ENCODE measurements around the gene DEPDC1B. TPM values are rescaled to one million over a fixed set of nuclear protein-coding genes. Genes with fewer than 3 reads are reported as not detected.
"Not testable (repeated sequence)": the region's sequence is repeated elsewhere in the genome, so short reads cannot be mapped to it uniquely, and the experiment has no call there.

Gene DEPDC1B
- polyA plus RNA-seq, 2 donors = 2.3 to 2.9 TPM

DNA sequence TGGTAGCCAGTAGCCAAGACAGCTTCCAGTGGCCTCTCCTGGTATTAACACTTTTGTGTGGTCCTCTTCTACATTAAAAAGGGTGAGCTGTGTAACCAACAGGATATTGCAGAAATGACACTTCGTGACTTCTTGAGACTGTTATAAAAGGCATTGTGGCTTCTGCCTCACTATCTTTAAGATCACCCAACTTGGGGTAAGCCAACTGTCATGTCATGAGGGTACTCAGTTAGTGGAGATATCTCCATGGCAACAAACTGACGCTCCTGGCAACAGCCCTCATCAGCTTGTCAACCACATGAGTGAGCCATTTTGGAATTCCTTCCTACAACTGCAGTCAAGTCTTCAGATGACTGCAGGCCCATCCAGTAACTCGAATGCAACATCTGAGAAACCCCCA is 121.7 kb downstream of the DEPDC1B start:
- no peaks in the 10 kb centered on the region for H3K4me1 ChIP-seq (ENCODE audit: control insufficient read depth in 2 of 2, insufficient read depth in 2 of 2, low read length in 1 of 2)
- no peaks in the 10 kb centered on the region for H3K9me3 ChIP-seq (ENCODE audit: control insufficient read depth in 2 of 2, insufficient read depth in 1 of 2, low read depth in 1 of 2, low read length in 1 of 2)
- H3K27ac ChIP-seq (ENCODE audit: low read depth in 2 of 2, low read length in 1 of 2) = no peak overlapping the region
- H3K36me3 ChIP-seq (ENCODE audit: control insufficient read depth in 2 of 2, insufficient read depth in 2 of 2, low read length in 1 of 2) = no peaks in the 10 kb centered on the region
- no peak overlapping the region for H3K4me3 ChIP-seq (ENCODE audit: low read depth in 1 of 2, low read length in 2 of 2)
- H3K27me3 ChIP-seq (ENCODE audit: control insufficient read depth in 1 of 2, insufficient read depth in 2 of 2, low read length in 2 of 2) = no peaks in the 10 kb centered on the region
- 83% methylated on average over 3 of the region's 3 CpGs for WGBS, 2 donors

DNA sequence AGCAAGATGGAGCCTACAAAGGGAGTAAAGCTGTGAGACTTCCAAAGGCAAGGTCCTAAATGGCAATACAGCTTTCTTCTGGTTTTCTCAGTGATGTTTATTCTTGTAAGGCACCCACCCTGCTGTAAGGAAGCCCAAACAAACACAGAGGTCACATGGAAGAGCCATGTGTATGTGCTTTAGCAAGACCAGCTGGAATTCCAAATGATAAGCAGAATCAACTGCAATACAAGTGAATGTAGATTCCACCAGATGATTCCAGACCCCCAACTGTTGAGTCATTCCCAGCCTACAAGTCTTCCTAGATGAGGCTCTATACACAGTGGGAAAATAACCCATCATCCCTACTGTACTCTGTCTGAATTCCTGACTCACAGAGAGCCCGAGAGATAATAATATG is 122.8 kb downstream of the DEPDC1B start:
- Histone ChIP-seq H3K36me3 (ENCODE audit: control insufficient read depth in 2 of 2, insufficient read depth in 2 of 2, low read length in 1 of 2) (no peaks in the 10 kb centered on the region), H3K4me3 (ENCODE audit: low read depth in 1 of 2, low read length in 2 of 2) (no peak overlapping the region), H3K9me3 (ENCODE audit: control insufficient read depth in 2 of 2, insufficient read depth in 1 of 2, low read depth in 1 of 2, low read length in 1 of 2) (no peaks in the 10 kb centered on the region), H3K27me3 (ENCODE audit: control insufficient read depth in 1 of 2, insufficient read depth in 2 of 2, low read length in 2 of 2) (no peaks in the 10 kb centered on the region), H3K27ac (ENCODE audit: low read depth in 2 of 2, low read length in 1 of 2) (no peak overlapping the region), H3K4me1 (ENCODE audit: control insufficient read depth in 2 of 2, insufficient read depth in 2 of 2, low read length in 1 of 2) (no peaks in the 10 kb centered on the region)
- WGBS, 2 donors = 96 to 97% methylated on average over 1 of the region's 1 CpG

DNA sequence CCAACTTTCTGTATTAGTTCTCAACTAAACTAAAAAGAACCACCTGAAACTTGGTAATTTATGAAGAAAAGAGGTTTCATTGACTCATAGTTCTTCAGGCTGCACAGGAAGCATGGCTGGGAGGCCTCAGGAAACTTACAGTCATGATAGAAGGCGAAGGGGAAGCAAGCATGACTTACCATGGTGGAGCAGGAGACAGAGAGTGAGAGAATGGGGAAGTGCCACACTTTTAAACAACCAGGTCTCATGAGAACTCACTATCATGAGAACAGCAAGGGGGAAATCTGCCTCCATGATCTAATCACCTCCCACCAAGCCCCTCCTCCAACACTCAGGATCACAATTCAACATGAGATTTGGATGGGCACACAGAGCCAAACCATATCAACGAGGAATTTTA is 123.5 kb downstream of the DEPDC1B start:
- Histone ChIP-seq H3K4me3 (ENCODE audit: low read depth in 1 of 2, low read length in 2 of 2) (no peak overlapping the region), H3K9me3 (ENCODE audit: control insufficient read depth in 2 of 2, insufficient read depth in 1 of 2, low read depth in 1 of 2, low read length in 1 of 2) (no peaks in the 10 kb centered on the region), H3K36me3 (ENCODE audit: control insufficient read depth in 2 of 2, insufficient read depth in 2 of 2, low read length in 1 of 2) (no peaks in the 10 kb centered on the region), H3K27ac (ENCODE audit: low read depth in 2 of 2, low read length in 1 of 2) (no peak overlapping the region), H3K27me3 (ENCODE audit: control insufficient read depth in 1 of 2, insufficient read depth in 2 of 2, low read length in 2 of 2) (no peaks in the 10 kb centered on the region), H3K4me1 (ENCODE audit: control insufficient read depth in 2 of 2, insufficient read depth in 2 of 2, low read length in 1 of 2) (no peaks in the 10 kb centered on the region)
- WGBS, 2 donors = 83 to 92% methylated on average over 2 of the region's 2 CpGs

DNA sequence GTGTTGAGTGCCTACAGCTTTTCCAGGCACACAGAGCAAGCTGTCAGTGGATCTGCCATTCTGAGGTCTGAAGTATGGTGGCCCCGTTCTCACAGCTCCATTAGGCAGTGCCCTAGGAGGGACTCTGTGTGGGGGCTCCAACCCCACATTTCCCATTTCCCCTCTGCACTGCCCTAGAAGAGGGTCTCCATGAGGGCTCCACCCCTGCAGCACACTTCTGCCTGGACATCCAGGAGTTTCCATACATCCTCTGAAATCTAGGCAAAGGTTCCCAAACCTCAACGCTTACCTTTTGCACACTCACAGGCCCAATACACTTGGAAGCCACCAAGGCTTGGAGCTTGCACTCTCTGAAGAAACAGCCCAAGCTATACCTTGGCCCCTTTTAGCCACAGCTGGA is 131.3 kb downstream of the DEPDC1B start:
- Histone ChIP-seq H3K9me3 (ENCODE audit: control insufficient read depth in 2 of 2, insufficient read depth in 1 of 2, low read depth in 1 of 2, low read length in 1 of 2) (peaks cover 4 to 6% of the 10 kb centered on the region in 2 donors), H3K27ac (ENCODE audit: low read depth in 2 of 2, low read length in 1 of 2) (no peak overlapping the region), H3K4me3 (ENCODE audit: low read depth in 1 of 2, low read length in 2 of 2) (no peak overlapping the region), H3K36me3 (ENCODE audit: control insufficient read depth in 2 of 2, insufficient read depth in 2 of 2, low read length in 1 of 2) (peaks cover 0 to 2% of the 10 kb centered on the region in 2 donors), H3K27me3 (ENCODE audit: control insufficient read depth in 1 of 2, insufficient read depth in 2 of 2, low read length in 2 of 2) (no peaks in the 10 kb centered on the region), H3K4me1 (ENCODE audit: control insufficient read depth in 2 of 2, insufficient read depth in 2 of 2, low read length in 1 of 2) (no peaks in the 10 kb centered on the region)
- WGBS, 2 donors = 98 to 99% methylated on average over 2 of the region's 2 CpGs

DNA sequence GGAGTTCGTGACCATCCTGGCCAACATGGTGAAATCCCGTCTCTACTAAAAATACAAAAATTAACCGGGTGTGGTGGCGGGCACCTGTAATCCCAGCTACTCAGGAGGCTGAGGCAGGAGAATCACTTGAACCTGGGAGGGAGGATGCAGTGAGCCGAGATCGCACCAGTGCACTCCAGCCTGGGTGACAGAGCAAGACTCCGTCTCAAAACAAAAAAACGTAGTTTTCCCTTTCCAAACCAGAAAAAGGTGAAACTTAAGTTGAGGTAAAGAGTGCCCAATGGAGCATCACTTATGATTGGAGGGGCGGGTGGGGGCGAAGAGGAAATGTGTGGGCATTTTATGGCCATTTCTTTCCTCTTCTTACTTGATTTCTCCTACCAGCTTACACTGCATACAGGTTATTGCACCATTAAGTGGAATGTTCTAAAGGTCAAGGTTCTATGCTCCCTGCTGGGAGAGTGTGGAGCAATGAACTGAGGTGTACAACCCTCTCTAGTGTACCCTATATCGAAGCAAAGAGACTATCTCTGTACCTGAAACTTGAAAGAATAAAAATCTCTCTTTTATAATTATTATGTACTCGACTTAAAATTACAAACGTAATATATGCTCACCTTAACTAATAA is 136.2 kb downstream of the DEPDC1B start:
- WGBS, 2 donors = 93 to 94% methylated on average over 13 of the region's 13 CpGs
- Histone ChIP-seq H3K4me1 (ENCODE audit: control insufficient read depth in 2 of 2, insufficient read depth in 2 of 2, low read length in 1 of 2) (no peaks in the 10 kb centered on the region), H3K36me3 (ENCODE audit: control insufficient read depth in 2 of 2, insufficient read depth in 2 of 2, low read length in 1 of 2) (peaks cover 0 to 2% of the 10 kb centered on the region in 2 donors), H3K9me3 (ENCODE audit: control insufficient read depth in 2 of 2, insufficient read depth in 1 of 2, low read depth in 1 of 2, low read length in 1 of 2) (peaks cover 2 to 5% of the 10 kb centered on the region in 2 donors), H3K4me3 (ENCODE audit: low read depth in 1 of 2, low read length in 2 of 2) (no peak overlapping the region), H3K27ac (ENCODE audit: low read depth in 2 of 2, low read length in 1 of 2) (no peak overlapping the region), H3K27me3 (ENCODE audit: control insufficient read depth in 1 of 2, insufficient read depth in 2 of 2, low read length in 2 of 2) (no peaks in the 10 kb centered on the region)

DNA sequence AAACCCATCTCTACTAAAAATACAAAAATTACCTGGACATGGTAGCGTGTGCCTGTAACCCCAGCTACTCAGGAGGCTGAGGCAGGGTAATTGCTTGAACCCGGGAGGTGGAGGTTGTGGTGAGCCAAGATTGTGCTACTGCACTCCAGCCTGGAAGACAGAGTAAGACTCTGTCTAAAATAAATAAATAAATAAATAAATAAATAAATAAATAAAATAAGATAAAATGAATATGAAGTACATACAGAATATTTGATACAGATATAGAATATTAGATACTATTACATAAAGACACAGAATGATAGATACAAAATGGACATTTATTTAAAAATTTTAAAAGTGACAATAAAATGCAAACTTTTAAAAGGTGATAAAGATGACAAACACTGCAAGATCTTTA is 146.7 kb downstream of the DEPDC1B start:
- not testable (repeated sequence) for H3K9me3 ChIP-seq (ENCODE audit: control insufficient read depth in 2 of 2, insufficient read depth in 1 of 2, low read depth in 1 of 2, low read length in 1 of 2); H3K4me3 ChIP-seq (ENCODE audit: low read depth in 1 of 2, low read length in 2 of 2); H3K27ac ChIP-seq (ENCODE audit: low read depth in 2 of 2, low read length in 1 of 2); H3K4me1 ChIP-seq (ENCODE audit: control insufficient read depth in 2 of 2, insufficient read depth in 2 of 2, low read length in 1 of 2); H3K36me3 ChIP-seq (ENCODE audit: control insufficient read depth in 2 of 2, insufficient read depth in 2 of 2, low read length in 1 of 2); H3K27me3 ChIP-seq (ENCODE audit: control insufficient read depth in 1 of 2, insufficient read depth in 2 of 2, low read length in 2 of 2)
- 90 to 97% methylated on average over 2 of the region's 2 CpGs for WGBS, 2 donors

DNA sequence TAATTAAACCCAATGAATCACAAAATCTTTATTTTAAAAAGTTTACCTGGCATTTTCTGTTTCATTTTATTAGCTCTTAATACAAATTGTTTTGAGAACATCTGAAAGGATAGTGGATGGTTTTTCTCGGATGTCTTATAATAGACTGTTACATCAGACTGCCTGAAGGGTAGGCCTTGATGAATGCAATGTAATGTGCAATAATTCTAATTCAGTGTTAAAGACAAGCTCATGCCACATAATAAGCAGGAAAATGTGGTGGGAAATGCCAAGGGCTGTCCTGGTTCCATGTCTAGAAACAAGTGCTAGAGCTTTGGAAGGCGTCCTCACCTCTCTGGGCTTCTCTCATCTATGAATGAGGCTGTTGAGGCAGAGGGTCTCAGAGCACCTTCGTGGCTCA is 148.1 kb downstream of the DEPDC1B start:
- H3K36me3 ChIP-seq (ENCODE audit: control insufficient read depth in 2 of 2, insufficient read depth in 2 of 2, low read length in 1 of 2) = no peaks in the 10 kb centered on the region
- WGBS, 2 donors = 75 to 78% methylated on average over 3 of the region's 3 CpGs
- no peak overlapping the region for H3K27ac ChIP-seq (ENCODE audit: low read depth in 2 of 2, low read length in 1 of 2)
- no peaks in the 10 kb centered on the region for H3K9me3 ChIP-seq (ENCODE audit: control insufficient read depth in 2 of 2, insufficient read depth in 1 of 2, low read depth in 1 of 2, low read length in 1 of 2)
- no peak overlapping the region for H3K4me3 ChIP-seq (ENCODE audit: low read depth in 1 of 2, low read length in 2 of 2)
- H3K4me1 ChIP-seq (ENCODE audit: control insufficient read depth in 2 of 2, insufficient read depth in 2 of 2, low read length in 1 of 2) = no peaks in the 10 kb centered on the region
- no peaks in the 10 kb centered on the region for H3K27me3 ChIP-seq (ENCODE audit: control insufficient read depth in 1 of 2, insufficient read depth in 2 of 2, low read length in 2 of 2)

DNA sequence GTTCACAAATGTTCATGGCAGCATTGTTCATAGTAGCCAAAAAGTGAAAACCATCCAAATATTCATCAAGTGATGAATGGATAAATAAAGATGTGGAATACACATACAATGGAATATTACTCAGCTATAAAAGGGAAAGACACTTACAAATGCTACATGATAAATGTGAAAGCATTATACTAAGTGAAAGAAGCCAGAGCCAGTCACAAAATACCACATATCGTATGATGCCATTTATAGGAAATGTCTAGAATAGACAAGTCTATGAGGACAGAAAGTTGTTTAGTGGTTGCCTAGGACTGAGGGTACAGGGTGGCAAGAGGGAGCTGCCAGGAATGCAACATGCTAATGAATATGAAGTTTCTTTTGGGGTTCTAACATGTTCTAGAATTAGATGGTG is 148.7 kb downstream of the DEPDC1B start:
- no peak overlapping the region for H3K4me3 ChIP-seq (ENCODE audit: low read depth in 1 of 2, low read length in 2 of 2)
- no peak overlapping the region for H3K27ac ChIP-seq (ENCODE audit: low read depth in 2 of 2, low read length in 1 of 2)
- no peaks in the 10 kb centered on the region for H3K9me3 ChIP-seq (ENCODE audit: control insufficient read depth in 2 of 2, insufficient read depth in 1 of 2, low read depth in 1 of 2, low read length in 1 of 2)
- WGBS, 2 donors = 77 to 80% methylated on average over 1 of the region's 1 CpG
- no peaks in the 10 kb centered on the region for H3K36me3 ChIP-seq (ENCODE audit: control insufficient read depth in 2 of 2, insufficient read depth in 2 of 2, low read length in 1 of 2)
- H3K4me1 ChIP-seq (ENCODE audit: control insufficient read depth in 2 of 2, insufficient read depth in 2 of 2, low read length in 1 of 2) = no peaks in the 10 kb centered on the region
- H3K27me3 ChIP-seq (ENCODE audit: control insufficient read depth in 1 of 2, insufficient read depth in 2 of 2, low read length in 2 of 2) = no peaks in the 10 kb centered on the region

DNA sequence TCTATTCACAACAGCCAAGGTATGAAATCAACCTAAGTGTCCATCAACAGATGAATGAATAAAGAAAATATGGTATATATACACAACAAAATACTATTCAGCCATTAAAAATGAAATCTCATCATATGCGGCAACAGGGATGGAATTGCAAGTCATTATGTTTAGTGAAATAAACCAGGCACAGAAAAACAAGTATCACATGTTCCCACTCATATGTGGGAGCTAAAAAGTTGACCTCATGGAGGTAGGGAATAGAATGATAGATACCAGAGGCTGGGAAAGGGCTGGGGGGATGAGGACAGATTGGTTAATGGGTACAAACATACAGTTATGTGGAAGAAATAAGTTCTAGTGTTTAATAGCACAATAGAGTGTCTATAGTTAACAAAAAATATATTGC is 149.7 kb downstream of the DEPDC1B start:
- no peaks in the 10 kb centered on the region for H3K36me3 ChIP-seq (ENCODE audit: control insufficient read depth in 2 of 2, insufficient read depth in 2 of 2, low read length in 1 of 2)
- H3K9me3 ChIP-seq (ENCODE audit: control insufficient read depth in 2 of 2, insufficient read depth in 1 of 2, low read depth in 1 of 2, low read length in 1 of 2) = no peaks in the 10 kb centered on the region
- 97 to 99% methylated on average over 1 of the region's 1 CpG for whole genome bisulfite sequencing, 2 donors
- H3K4me1 ChIP-seq (ENCODE audit: control insufficient read depth in 2 of 2, insufficient read depth in 2 of 2, low read length in 1 of 2) = no peaks in the 10 kb centered on the region
- no peak overlapping the region for H3K27ac ChIP-seq (ENCODE audit: low read depth in 2 of 2, low read length in 1 of 2)
- no peak overlapping the region for H3K4me3 ChIP-seq (ENCODE audit: low read depth in 1 of 2, low read length in 2 of 2)
- no peaks in the 10 kb centered on the region for H3K27me3 ChIP-seq (ENCODE audit: control insufficient read depth in 1 of 2, insufficient read depth in 2 of 2, low read length in 2 of 2)

DNA sequence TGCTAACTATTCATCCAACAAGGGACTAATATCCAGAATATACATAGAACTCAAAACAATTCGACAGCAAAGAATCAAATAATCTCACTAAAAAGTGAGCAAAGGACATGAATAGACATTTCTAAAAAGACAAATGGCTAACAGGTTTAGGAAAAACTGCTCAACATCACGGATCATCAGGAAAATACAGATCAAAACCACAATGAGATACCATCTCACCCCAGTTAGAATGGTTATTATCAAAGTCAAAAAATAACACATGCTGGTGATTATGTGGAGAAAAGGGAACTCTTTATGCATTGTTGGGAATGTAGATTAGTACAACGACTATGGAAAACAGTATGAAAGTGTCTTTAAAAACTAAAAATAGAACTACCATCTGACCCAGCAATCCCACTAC is 150.1 kb downstream of the DEPDC1B start:
- no peak overlapping the region for H3K27ac ChIP-seq (ENCODE audit: low read depth in 2 of 2, low read length in 1 of 2)
- no peak overlapping the region for H3K4me3 ChIP-seq (ENCODE audit: low read depth in 1 of 2, low read length in 2 of 2)
- 65 to 71% methylated on average over 3 of the region's 3 CpGs for WGBS, 2 donors
- H3K4me1 ChIP-seq (ENCODE audit: control insufficient read depth in 2 of 2, insufficient read depth in 2 of 2, low read length in 1 of 2) = no peaks in the 10 kb centered on the region
- no peaks in the 10 kb centered on the region for H3K9me3 ChIP-seq (ENCODE audit: control insufficient read depth in 2 of 2, insufficient read depth in 1 of 2, low read depth in 1 of 2, low read length in 1 of 2)
- no peaks in the 10 kb centered on the region for H3K36me3 ChIP-seq (ENCODE audit: control insufficient read depth in 2 of 2, insufficient read depth in 2 of 2, low read length in 1 of 2)
- no peaks in the 10 kb centered on the region for H3K27me3 ChIP-seq (ENCODE audit: control insufficient read depth in 1 of 2, insufficient read depth in 2 of 2, low read length in 2 of 2)

Measured in esophagus (tissue), 2 donors.